BE2C (cell line): ENCODE measurements around the gene SPAG16.
A peak's percentile ranks its signal among the peaks of the same experiment; 100 is the strongest.

Source experiments
- DNase-seq: peaks from one replicate; pipeline ENCODE4 v3.0.0-alpha.2; 2020
- H3K27me3 ChIP-seq: fragments of 250-450 bp; sonication (Bioruptor Pico); 2 replicates; pipeline ENCODE4 v1.5.1; 2020; ENCODE audit warnings: mild to moderate bottlenecking
- H3K36me3 ChIP-seq: fragments of 250-450 bp; sonication (Bioruptor Pico); 2 replicates; pipeline ENCODE4 v1.5.1; 2020; ENCODE audit warnings: mild to moderate bottlenecking
- H3K4me1 ChIP-seq: fragments of 250-450 bp; sonication (Bioruptor Pico); 2 replicates; pipeline ENCODE4 v1.5.1; 2020
- H3K4me3 ChIP-seq: 2 replicates; pipeline ENCODE4 v1.5.1; 2011; ENCODE audit warnings: low read depth, low read length
- H3K9me3 ChIP-seq: fragments of 250-450 bp; sonication (Bioruptor Pico); 2 replicates; pipeline ENCODE4 v1.5.1; 2020
- CTCF ChIP-seq: IDR thresholded peaks from 2 replicates; pipeline ENCODE4 v1.5.1; 2012; ENCODE audit warnings: mild to moderate bottlenecking, low read depth, low read length

Gene SPAG16

GRCh38 chr2:214201892-214202291, 917.6 kb downstream of the SPAG16 start:
- H3K36me3 ChIP-seq = no peaks in the 10 kb centered on the region
- no peaks in the 10 kb centered on the region; the same call in 1 of the 2 replicates for H3K9me3 ChIP-seq
- H3K27me3 ChIP-seq = no peaks in the 10 kb centered on the region
- H3K4me3 ChIP-seq = no peak overlapping the region
- H3K4me1 ChIP-seq = peaks cover 7% of the 10 kb centered on the region
- no peak for TF ChIP-seq CTCF
- no peak for DNase-seq

- DNase-seq = no peak
- TF ChIP-seq CTCF = no peak
- no peaks in the 10 kb centered on the region for H3K27me3 ChIP-seq
- H3K36me3 ChIP-seq = no peaks in the 10 kb centered on the region
- H3K4me1 ChIP-seq = peaks cover 7% of the 10 kb centered on the region
- H3K4me3 ChIP-seq = no peak overlapping the region
- H3K9me3 ChIP-seq = no peaks in the 10 kb centered on the region; the same call in 1 of the 2 replicates
Observed at GRCh38 chr2:214203214-214203613, 919.0 kb downstream of the SPAG16 start.

GRCh38 chr2:214203744-214204289, 919.6 kb downstream of the SPAG16 start:
- DNase-seq = peak; percentile 20
- Histone ChIP-seq H3K4me3 (no peak overlapping the region), H3K36me3 (no peaks in the 10 kb centered on the region), H3K9me3 (no peaks in the 10 kb centered on the region; the same call in 1 of the 2 replicates), H3K27me3 (no peaks in the 10 kb centered on the region), H3K4me1 (peaks cover 7% of the 10 kb centered on the region)
- TF ChIP-seq CTCF = no peak

- Histone ChIP-seq H3K4me3 (no peak overlapping the region), H3K27me3 (no peaks in the 10 kb centered on the region), H3K9me3 (no peaks in the 10 kb centered on the region), H3K36me3 (no peaks in the 10 kb centered on the region), H3K4me1 (no peaks in the 10 kb centered on the region)
- DNase-seq = no peak
- TF ChIP-seq CTCF = no peak
Observed at GRCh38 chr2:214215107-214215506, 930.8 kb downstream of the SPAG16 start.

GRCh38 chr2:214217136-214217535, 932.9 kb downstream of the SPAG16 start:
- Histone ChIP-seq H3K36me3 (no peaks in the 10 kb centered on the region), H3K4me3 (no peak overlapping the region), H3K4me1 (no peaks in the 10 kb centered on the region), H3K9me3 (no peaks in the 10 kb centered on the region), H3K27me3 (no peaks in the 10 kb centered on the region)
- DNase-seq = no peak
- TF ChIP-seq CTCF = no peak

- Histone ChIP-seq H3K27me3 (no peaks in the 10 kb centered on the region), H3K4me3 (no peak overlapping the region), H3K36me3 (no peaks in the 10 kb centered on the region), H3K9me3 (no peaks in the 10 kb centered on the region), H3K4me1 (no peaks in the 10 kb centered on the region)
- DNase-seq = no peak
- TF ChIP-seq CTCF = no peak
Observed at GRCh38 chr2:214217599-214217998, 933.3 kb downstream of the SPAG16 start.
